IMR-90 (cell line): ENCODE data around the gene MTCH2. TPM values are rescaled to one million over a fixed set of nuclear protein-coding genes. Genes with fewer than 3 reads are reported as not detected.

Source experiments
- ATAC-seq: fragments of 200-7000 bp; cut with Tn5 transposase; 2 replicates; pipeline ENCODE4 v1.9.1; 2020; ENCODE audit warnings: low read depth, mild to moderate bottlenecking, moderate library complexity
- BruUV-seq: library from RNA; stranded (reverse); fragments of 400-500 nt; replicated peaks from 2 replicates; lab custom pipeline; 2021; lab: Mats Ljungman, UMichigan
- CTCF ChIA-PET: fragments of 300-600 bp; formaldehyde crosslinking; extraction: SDS; loops from one replicate; lab custom pipeline; 2021; ENCODE audit warnings: antibody characterized with exemption; lab: Yijun Ruan, JAX
- POLR2A ChIA-PET: fragments of 300-600 bp; sonication (Branson Sonifier 250); formaldehyde crosslinking; loops from one replicate; lab custom pipeline; 2022; ENCODE audit warnings: antibody characterized with exemption; ENCODE audit not compliant: unreplicated experiment; lab: Charles Lee
- DNase-seq: peaks from one replicate; pipeline ENCODE4 v3.0.0; 2013
- H2AFZ ChIP-seq: replicated peaks from 2 replicates; pipeline ENCODE3; 2013; ENCODE audit warnings: low read length, mild to moderate bottlenecking; ENCODE audit not compliant: poor library complexity
- H2AK5ac ChIP-seq: 2 replicates; pipeline ENCODE4 v1.6.1; 2013; ENCODE audit warnings: low read depth, low read length, inconsistent platforms
- H2AK9ac ChIP-seq: replicated peaks from 2 replicates; pipeline ENCODE3; 2013; ENCODE audit warnings: mild to moderate bottlenecking, low read depth, low read length, moderate library complexity; ENCODE audit not compliant: poor library complexity
- H2BK120ac ChIP-seq: 2 replicates; pipeline ENCODE4 v1.6.1; 2013; ENCODE audit warnings: low read depth, low read length, inconsistent platforms
- H2BK15ac ChIP-seq: 3 replicates; pipeline ENCODE4 v1.6.1; 2013; ENCODE audit warnings: low read depth, low read length, inconsistent platforms
- H2BK20ac ChIP-seq: 2 replicates; pipeline ENCODE4 v1.6.1; 2013; ENCODE audit warnings: low read depth, mild to moderate bottlenecking, inconsistent platforms, low read length, moderate library complexity
- H2BK5ac ChIP-seq: 2 replicates; pipeline ENCODE4 v1.6.1; 2013; ENCODE audit warnings: mild to moderate bottlenecking, low read depth, low read length, inconsistent platforms; ENCODE audit not compliant: poor library complexity, severe bottlenecking
- H3K14ac ChIP-seq: replicated peaks from 2 replicates; pipeline ENCODE4 v1.6.1; 2013; ENCODE audit warnings: low read depth, low read length, inconsistent platforms
- H3K18ac ChIP-seq: 2 replicates; pipeline ENCODE4 v1.6.1; 2013; ENCODE audit warnings: low read depth, low read length, control low read depth
- H3K23ac ChIP-seq: 2 replicates; pipeline ENCODE4 v1.6.1; 2013; ENCODE audit warnings: low read depth, low read length, inconsistent platforms
- H3K27ac ChIP-seq: 2 replicates; pipeline ENCODE4 v1.5.1; 2013; ENCODE audit warnings: mild to moderate bottlenecking, control low read depth, low read length; ENCODE audit not compliant: insufficient read depth
- H3K27me3 ChIP-seq: 2 replicates; pipeline ENCODE4 v1.6.1; 2013; ENCODE audit warnings: low read length; ENCODE audit not compliant: control insufficient read depth, insufficient read depth
- H3K36me3 ChIP-seq: 2 replicates; pipeline ENCODE4 v1.6.1; 2013; ENCODE audit warnings: low read length, mixed read lengths; ENCODE audit not compliant: control insufficient read depth, insufficient read depth
- H3K4ac ChIP-seq: 2 replicates; pipeline ENCODE4 v1.6.1; 2013; ENCODE audit warnings: low read depth, low read length, inconsistent platforms
- H3K4me1 ChIP-seq: 2 replicates; pipeline ENCODE4 v1.6.1; 2013; ENCODE audit warnings: low read length, mixed read lengths; ENCODE audit not compliant: control insufficient read depth, insufficient read depth
- H3K4me2 ChIP-seq: 2 replicates; pipeline ENCODE4 v1.6.1; 2013; ENCODE audit warnings: low read depth, mild to moderate bottlenecking, control low read depth, low read length, moderate library complexity
- H3K4me3 ChIP-seq: 2 replicates; pipeline ENCODE4 v1.5.1; 2013; ENCODE audit warnings: low read depth, mild to moderate bottlenecking, control low read depth, low read length, moderate library complexity; ENCODE audit not compliant: insufficient read depth
- H3K56ac ChIP-seq: 2 replicates; pipeline ENCODE4 v1.6.1; 2013; ENCODE audit warnings: low read length, inconsistent platforms; ENCODE audit not compliant: insufficient read depth; ENCODE audit errors: extremely low read depth
- H3K79me1 ChIP-seq, 2 experiments: 2 replicates each; pipeline ENCODE4 v1.6.1; 2013; ENCODE audit warnings: low read length in 2 of 2, inconsistent platforms in 1 of 2, low read depth in 1 of 2
- H3K9ac ChIP-seq: 2 replicates; pipeline ENCODE4 v1.6.1; 2013; ENCODE audit warnings: low read depth, low read length, control low read depth
- H3K9me1 ChIP-seq: 2 replicates; pipeline ENCODE4 v1.6.1; 2013; ENCODE audit warnings: low read length, inconsistent platforms; ENCODE audit not compliant: insufficient read depth
- H3K9me3 ChIP-seq: 2 replicates; pipeline ENCODE4 v1.6.1; 2013; ENCODE audit warnings: low read length; ENCODE audit not compliant: control insufficient read depth, insufficient read depth
- H4K20me1 ChIP-seq: 2 replicates; pipeline ENCODE4 v1.6.1; 2013; ENCODE audit warnings: low read length, inconsistent platforms; ENCODE audit not compliant: insufficient read depth
- H4K5ac ChIP-seq: 2 replicates; pipeline ENCODE4 v1.6.1; 2013; ENCODE audit warnings: mild to moderate bottlenecking, low read depth, low read length, control low read depth
- H4K8ac ChIP-seq, 2 experiments: 2 replicates each; pipeline ENCODE4 v1.6.1; 2013; ENCODE audit warnings: low read depth in 2 of 2, low read length in 2 of 2, control low read depth in 1 of 2, inconsistent platforms in 1 of 2
- H4K91ac ChIP-seq: 2 replicates; pipeline ENCODE4 v1.6.1; 2013; ENCODE audit warnings: low read depth, low read length, inconsistent platforms; ENCODE audit not compliant: insufficient read depth
- BHLHE40 ChIP-seq: fragments of 150-350 bp; IDR thresholded peaks from 2 replicates; pipeline ENCODE4 v1.6.1; 2016; ENCODE audit warnings: mild to moderate bottlenecking, low read depth, low read length
- CEBPB ChIP-seq: IDR thresholded peaks from 2 replicates; pipeline ENCODE4 v1.6.1; 2012; ENCODE audit warnings: low read depth, low read length, improper control_type of control experiment
- CHD1 ChIP-seq: IDR thresholded peaks from 2 replicates; pipeline ENCODE4 v1.6.1; 2012; ENCODE audit warnings: low read depth, low read length, improper control_type of control experiment
- CTCF ChIP-seq: conservative IDR thresholded peaks from 2 replicates; pipeline ENCODE4 v1.5.1; 2012; ENCODE audit warnings: mild to moderate bottlenecking, low read depth, low read length, improper control_type of control experiment
- ELK1 ChIP-seq: fragments of 150-350 bp; IDR thresholded peaks from 2 replicates; pipeline ENCODE4 v1.6.1; 2016; ENCODE audit warnings: low read depth, mild to moderate bottlenecking, low read length, moderate library complexity, borderline replicate concordance
- FOS ChIP-seq: fragments of 150-350 bp; IDR thresholded peaks from 2 replicates; pipeline ENCODE4 v1.6.1; 2016; ENCODE audit warnings: low read depth, low read length
- MAFK ChIP-seq: IDR thresholded peaks from 2 replicates; pipeline ENCODE4 v1.6.1; 2012; ENCODE audit warnings: low read depth, low read length, improper control_type of control experiment
- MAZ ChIP-seq: IDR thresholded peaks from 2 replicates; pipeline ENCODE4 v1.6.1; 2012; ENCODE audit warnings: low read depth, mild to moderate bottlenecking, low read length, improper control_type of control experiment, moderate library complexity, borderline replicate concordance
- MXI1 ChIP-seq: IDR thresholded peaks from 2 replicates; pipeline ENCODE4 v1.6.1; 2012; ENCODE audit warnings: low read depth, mild to moderate bottlenecking, low read length, moderate library complexity, borderline replicate concordance
- NFE2L2 ChIP-seq: fragments of 150-350 bp; IDR thresholded peaks from 2 replicates; pipeline ENCODE4 v1.6.1; 2016; ENCODE audit warnings: low read depth, mild to moderate bottlenecking, low read length
- POLR2A ChIP-seq: IDR thresholded peaks from 2 replicates; pipeline ENCODE4 v1.6.1; 2012; ENCODE audit warnings: mild to moderate bottlenecking, low read depth, low read length
- RAD21 ChIP-seq: IDR thresholded peaks from 2 replicates; pipeline ENCODE4 v1.6.1; 2012; ENCODE audit warnings: low read length, improper control_type of control experiment
- RCOR1 ChIP-seq: IDR thresholded peaks from 2 replicates; pipeline ENCODE4 v1.6.1; 2012; ENCODE audit warnings: mild to moderate bottlenecking, low read length, improper control_type of control experiment; ENCODE audit not compliant: insufficient replicate concordance
- RFX5 ChIP-seq: IDR thresholded peaks from 2 replicates; pipeline ENCODE4 v1.8.0; 2012; ENCODE audit warnings: low read depth, mild to moderate bottlenecking, low read length, moderate library complexity
- SMC3 ChIP-seq: fragments of 150-350 bp; IDR thresholded peaks from 2 replicates; pipeline ENCODE4 v1.6.1; 2016; ENCODE audit warnings: low read depth, mild to moderate bottlenecking, antibody characterized with exemption, low read length, moderate library complexity
- USF2 ChIP-seq: fragments of 150-350 bp; IDR thresholded peaks from 2 replicates; pipeline ENCODE4 v1.6.1; 2017; ENCODE audit warnings: mild to moderate bottlenecking, antibody characterized with exemption, low read length, low read depth
- WGBS, 2 experiments: methylation state at CpG; one replicate each; pipeline versions ENCODE4 v1.1.5 to v1.1.7; 2013; ENCODE audit warnings: missing lambda C conversion rate in 2 of 2; ENCODE audit not compliant: insufficient read length in 1 of 2; ENCODE audit errors: extremely low coverage in 2 of 2; 5-methylcytosine and 5-hydroxymethylcytosine counted together
- dilution Hi-C: fragments of 300-500 bp; cut with HindIII; formaldehyde crosslinking; loops from one replicate; pipeline ENCODE4 v1.14.3; 2018; ENCODE audit warnings: low sequenced_read_pairs; ENCODE audit not compliant: unreplicated experiment
- in situ Hi-C: fragments of 300-500 bp; cut with MboI; formaldehyde crosslinking; loops from 3 replicates; pipeline ENCODE4 v1.14.3; 2019; ENCODE audit warnings: low sequenced_read_pairs, inconsistent platforms, mixed read lengths
- intact Hi-C: fragments of 100-400 bp; cut with micrococcal nuclease; formaldehyde crosslinking; loops from 2 replicates; pipeline ENCODE4 v1.10.0; 2022
- polyA plus RNA-seq, 3 experiments: library from polyadenylated mRNA; depleted of rRNA; stranded (reverse); fragments of >200 nt; gene quantifications; 2 replicates each; pipeline ENCODE4 v1.2.3, GENCODE V29; 2012; ENCODE audit warnings: low replicate concordance in 1 of 3
- total RNA-seq: library from RNA; depleted of rRNA; stranded (reverse); fragments of >200 nt; gene quantifications from 2 replicates; pipeline ENCODE4 v1.2.3, GENCODE V29; 2012

Gene MTCH2
- total and polyA plus RNA-seq, 2 of the 4 experiments (the other 2 are of a cell fraction), result 103 to 163 TPM

- H3K4me3 ChIP-seq, result no peak overlapping the region
- peaks cover 37% of the 10 kb centered on the region for H3K36me3 ChIP-seq
- no peak overlapping the region for H2BK120ac ChIP-seq
- no peak overlapping the region for H3K27ac ChIP-seq
- ATAC-seq (peak; percentile 27; the same call in 1 of the 2 replicates), DNase-seq (peak; percentile 19)
- H2AK5ac ChIP-seq, result no peak overlapping the region
- no TSS peak for BruUV-seq
- H4K5ac ChIP-seq, result no peak overlapping the region
- H4K91ac ChIP-seq, result no peak overlapping the region
- no peak overlapping the region for H3K4ac ChIP-seq
- no peak overlapping the region for H2AFZ ChIP-seq
- H4K20me1 ChIP-seq, result no peaks in the 10 kb centered on the region
- no peak overlapping the region for H2AK9ac ChIP-seq
- H3K9me1 ChIP-seq, result no peaks in the 10 kb centered on the region
- no peak overlapping the region for H3K18ac ChIP-seq
- no peak for TF ChIP-seq RAD21
- no peak for TF ChIP-seq CEBPB
- TF ChIP-seq RFX5, result no peak
- no peak for TF ChIP-seq SMC3
- no peak for TF ChIP-seq MXI1
- no peak for TF ChIP-seq POLR2A
- TF ChIP-seq CHD1, result no peak
- no peak for TF ChIP-seq ELK1
- TF ChIP-seq BHLHE40, result no peak
- TF ChIP-seq FOS, result no peak
- TF ChIP-seq MAZ, result no peak
- no peak for TF ChIP-seq RCOR1
- no peak for TF ChIP-seq USF2
- TF ChIP-seq MAFK, result no peak
- TF ChIP-seq CTCF, result no peak
- TF ChIP-seq NFE2L2, result no peak
- H3K9me3 ChIP-seq, result no peaks in the 10 kb centered on the region
- intact Hi-C loops (no loop called here), dilution Hi-C loops (no loop called here), in situ Hi-C loops (no loop called here)
- H3K4me2 ChIP-seq, result no peak overlapping the region
- no peak overlapping the region for H2BK20ac ChIP-seq
- no peak overlapping the region for H2BK5ac ChIP-seq
- no peaks in the 10 kb centered on the region for H3K4me1 ChIP-seq
- peaks cover 0 to 3% of the 10 kb centered on the region in 2 experiments; a peak in 2 of 4 replicates for H3K79me1 ChIP-seq
- no peak overlapping the region for H3K56ac ChIP-seq
- no peak overlapping the region for H3K9ac ChIP-seq
- H4K8ac ChIP-seq, result no peak overlapping the region
- H3K23ac ChIP-seq, result no peak overlapping the region
- H2BK15ac ChIP-seq, result no peak overlapping the region
- ChIA-PET CTCF (no interaction called here), POLR2A (no interaction called here)
- H3K27me3 ChIP-seq, result no peaks in the 10 kb centered on the region
- no peak overlapping the region for H3K14ac ChIP-seq
- no CpG with 5 or more reads among the region's 5 CpGs for WGBS, 2 experiments
Observed at GRCh38 chr11:47631473-47631872, 10.9 kb downstream of the MTCH2 start.
